GM19463 (cell line): ENCODE results near the gene KIF26A.

Experiments used
- ATAC-seq: cut with Tn5 transposase; IDR thresholded peaks from one replicate; pipeline ENCODE4 v1.9.1; 2021; ENCODE audit warnings: mild to moderate bottlenecking, moderate library complexity; ENCODE audit not compliant: unreplicated experiment

The KIF26A gene

GRCh38 chr14:104112113-104112505 lies 26.3 kb upstream of the KIF26A start:
- ATAC-seq, result no peak

DNA sequence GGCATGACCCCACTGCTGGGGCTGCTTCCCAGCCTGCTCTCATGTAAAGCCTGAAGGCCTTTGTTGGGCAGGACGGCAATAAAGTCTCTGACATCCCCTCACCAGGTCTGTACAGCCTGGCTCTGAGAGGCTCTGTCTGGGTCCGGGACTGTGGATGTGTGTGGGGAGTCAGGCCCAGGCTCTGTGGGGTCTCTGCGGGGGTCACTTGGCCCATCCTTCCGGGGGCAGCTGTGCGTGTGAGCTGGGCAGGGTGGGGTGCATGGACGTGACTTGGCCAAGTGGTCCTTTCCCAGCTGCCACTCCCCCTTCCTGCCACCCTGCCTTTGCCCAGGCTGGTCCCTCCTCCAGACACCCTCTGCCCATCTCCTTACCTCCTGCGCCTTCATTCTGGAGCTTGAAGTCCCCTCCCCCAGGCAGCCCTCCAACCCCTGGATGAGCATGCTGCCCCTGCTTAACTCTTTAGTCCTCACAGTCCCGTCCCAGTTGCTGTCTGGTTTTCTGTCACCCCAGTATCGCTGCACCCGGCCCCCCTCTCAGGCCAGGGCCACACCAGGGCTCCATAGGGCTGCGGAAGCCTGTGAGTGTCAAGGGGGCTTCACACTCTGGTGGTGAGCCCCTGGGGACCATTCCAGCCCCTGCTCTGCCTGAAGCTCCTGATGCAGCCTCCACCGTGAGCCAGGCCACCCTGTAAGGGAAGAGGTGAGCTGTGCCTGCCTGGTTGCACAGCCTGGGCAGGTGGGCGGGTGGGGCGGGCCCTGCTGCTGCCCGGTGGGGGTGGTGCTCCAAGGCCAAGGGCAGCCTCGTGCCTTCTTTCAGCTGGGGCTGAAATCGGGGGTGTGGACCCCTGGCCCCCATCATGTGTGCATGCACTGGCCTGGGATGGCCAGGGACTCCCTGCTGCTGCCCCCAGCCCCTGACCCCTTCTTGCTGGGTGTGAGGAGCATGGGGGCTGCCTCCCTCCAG lies 25.5 kb upstream of the KIF26A start:
- ATAC-seq, result no peak

GRCh38 chr14:104113631-104114420 lies 24.6 kb upstream of the KIF26A start:
- no peak for ATAC-seq

- ATAC-seq, result no peak
Observed at GRCh38 chr14:104114421-104115130, 23.8 kb upstream of the KIF26A start.

GRCh38 chr14:104115131-104115600 lies 23.2 kb upstream of the KIF26A start:
- ATAC-seq, result no peak

DNA sequence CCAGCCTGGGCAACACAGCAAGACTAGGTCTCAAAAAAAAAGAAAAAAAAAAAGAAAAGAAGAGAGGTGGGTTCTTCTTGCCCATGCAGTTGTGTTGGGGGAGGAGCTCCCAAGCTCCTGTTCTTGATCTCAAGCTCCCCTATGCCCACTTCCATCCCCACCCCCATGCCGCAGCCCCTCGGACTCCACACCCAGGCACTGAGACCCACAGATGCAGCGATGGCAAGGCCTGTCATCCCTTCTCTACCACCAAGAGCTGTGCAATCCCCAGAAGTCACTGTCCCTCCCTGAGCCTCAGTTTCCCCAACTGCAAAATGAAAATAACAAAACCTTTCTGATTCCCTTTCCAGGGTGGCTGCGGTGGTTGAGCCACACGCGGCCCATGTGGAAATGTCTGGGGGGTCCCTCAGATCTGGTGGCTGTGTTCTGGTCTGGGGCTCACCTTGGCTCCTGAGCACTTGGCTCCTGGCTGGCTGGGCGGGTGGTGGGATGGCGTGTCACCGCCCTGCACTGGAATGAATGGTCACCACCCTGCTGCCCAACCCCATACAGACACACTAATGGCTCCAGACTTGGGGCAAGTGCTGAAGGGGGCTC lies 22.6 kb upstream of the KIF26A start:
- no peak for ATAC-seq

DNA sequence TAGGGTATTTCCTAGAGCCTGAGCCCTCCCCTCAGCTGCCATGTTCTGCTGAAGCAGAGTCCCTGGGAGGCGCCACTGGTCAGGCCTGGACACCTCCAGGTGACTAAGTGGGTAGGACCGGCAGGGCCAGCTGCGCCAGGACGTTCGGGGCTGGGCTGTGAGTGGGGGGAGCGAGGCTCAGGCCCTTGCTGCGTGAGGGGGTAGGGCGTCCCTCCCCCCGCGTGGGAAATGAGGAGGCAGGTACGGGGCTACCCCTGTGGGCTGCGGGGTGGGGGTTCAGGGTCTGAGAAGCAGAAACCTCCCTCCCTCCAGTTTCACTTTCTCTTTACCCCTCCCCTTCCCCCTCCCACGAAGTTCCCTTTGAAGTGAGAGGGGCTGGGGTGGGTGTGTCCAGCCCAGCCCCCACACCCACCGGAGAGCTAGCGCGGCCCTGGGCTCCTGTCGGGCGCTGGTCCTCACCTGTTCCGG lies 22.1 kb upstream of the KIF26A start:
- no peak for ATAC-seq

DNA sequence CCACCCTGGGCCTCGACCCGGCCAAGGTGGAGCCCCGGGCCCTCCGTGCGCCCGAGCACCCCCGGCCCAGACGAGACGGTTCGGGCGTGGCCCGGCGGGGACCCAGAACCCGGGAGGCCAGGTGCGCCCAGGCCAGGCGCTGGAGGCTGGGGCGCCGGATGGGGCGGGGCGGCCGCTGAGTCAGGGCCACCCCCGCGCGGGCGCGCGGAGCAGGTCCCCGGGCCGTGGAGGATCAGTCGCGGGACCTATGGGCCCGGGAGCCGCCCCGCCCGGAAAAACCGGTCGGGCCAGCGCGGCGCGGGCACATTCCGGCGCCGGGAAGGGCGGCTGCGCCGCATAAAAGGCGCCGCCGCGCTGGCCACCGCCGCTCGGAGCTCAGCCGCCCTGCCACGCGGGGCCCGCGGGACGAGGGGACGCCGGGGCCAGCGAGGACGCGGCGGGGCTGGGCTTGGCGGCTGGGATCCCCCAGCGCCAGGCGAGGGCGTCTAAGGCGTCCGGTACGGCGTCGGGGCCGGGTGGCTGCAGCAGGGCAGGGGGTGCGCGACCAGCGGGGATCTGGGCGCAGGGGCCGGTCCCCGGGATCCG lies 21.5 kb upstream of the KIF26A start:
- ATAC-seq, result no peak

DNA sequence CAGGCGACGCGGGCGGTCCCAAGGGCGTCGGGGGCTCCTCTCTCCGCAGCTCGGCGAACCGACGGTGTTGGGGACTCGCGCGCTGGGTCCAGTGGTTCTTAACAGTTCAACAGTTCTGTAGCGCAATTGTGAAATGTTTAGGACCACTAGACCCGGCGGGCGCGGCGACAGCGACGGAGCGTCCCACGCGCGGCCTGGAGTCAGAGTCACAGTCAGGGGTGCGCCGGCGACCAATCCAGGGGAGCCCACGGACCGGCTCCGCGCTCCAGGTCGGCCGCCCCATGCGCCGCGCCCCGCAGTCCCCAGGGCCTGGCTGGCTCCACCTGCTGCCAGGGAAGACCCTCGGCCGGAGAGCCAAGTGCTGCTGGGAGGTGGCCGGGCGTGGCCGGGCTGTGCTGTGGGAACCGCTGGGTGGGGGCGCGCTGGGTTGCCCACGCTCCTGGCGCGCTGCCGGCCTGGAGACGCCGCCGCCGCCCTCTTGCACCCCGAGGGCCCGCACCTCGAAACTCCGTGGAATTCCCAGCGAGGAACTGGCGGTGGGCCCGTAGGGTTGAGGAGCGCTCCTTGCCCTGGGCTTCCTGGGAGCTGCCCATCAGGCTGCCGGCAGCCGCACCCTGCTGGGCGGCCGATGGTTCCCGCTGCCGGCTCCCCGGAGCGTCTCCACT lies 20.9 kb upstream of the KIF26A start:
- no peak for ATAC-seq

DNA sequence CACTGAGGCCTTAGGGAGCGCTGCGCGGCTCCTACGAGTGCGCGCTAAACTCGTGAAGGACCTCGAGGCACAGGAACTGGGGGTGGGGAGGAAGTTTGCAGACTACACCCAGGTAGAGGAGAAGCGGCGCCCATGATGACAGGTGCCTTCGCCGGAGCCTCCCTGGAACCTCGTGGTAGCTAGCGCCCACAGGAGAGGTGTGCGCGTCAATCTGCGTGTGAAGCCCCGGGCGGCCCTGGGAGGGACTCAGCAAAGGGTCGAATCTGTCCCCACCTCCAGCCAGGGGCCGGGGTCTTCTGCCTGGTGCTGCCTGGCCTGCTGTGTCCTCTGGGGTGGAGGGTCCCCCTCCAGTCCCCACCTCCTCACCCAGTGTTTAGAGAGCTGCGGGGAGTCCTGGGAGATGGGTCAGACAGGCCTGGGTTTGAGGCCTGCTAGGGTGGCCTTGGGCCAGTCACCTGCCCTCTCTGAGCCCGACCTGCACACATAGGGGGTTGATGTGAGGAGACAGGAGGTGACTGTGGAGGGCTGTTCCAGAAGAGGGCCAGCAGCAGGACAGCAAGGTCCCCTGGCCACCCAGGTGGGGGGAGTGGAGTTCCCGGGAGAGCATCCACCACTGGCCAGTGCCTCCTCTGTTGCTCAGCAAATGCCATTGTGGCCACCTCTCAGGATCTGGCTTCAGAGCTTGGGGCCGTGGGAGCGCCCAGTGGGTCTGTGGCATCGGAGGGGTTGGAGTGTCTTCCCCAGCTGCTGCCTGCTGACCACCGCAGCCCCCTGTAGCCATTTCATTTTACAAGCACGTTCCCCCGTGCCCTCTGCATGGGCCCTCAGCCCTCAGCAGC lies 20.2 kb upstream of the KIF26A start:
- no peak for ATAC-seq

GRCh38 chr14:104119119-104119487 lies 19.3 kb upstream of the KIF26A start:
- ATAC-seq, result no peak

- no peak for ATAC-seq
Observed at GRCh38 chr14:104119488-104120251, 18.7 kb upstream of the KIF26A start.

DNA sequence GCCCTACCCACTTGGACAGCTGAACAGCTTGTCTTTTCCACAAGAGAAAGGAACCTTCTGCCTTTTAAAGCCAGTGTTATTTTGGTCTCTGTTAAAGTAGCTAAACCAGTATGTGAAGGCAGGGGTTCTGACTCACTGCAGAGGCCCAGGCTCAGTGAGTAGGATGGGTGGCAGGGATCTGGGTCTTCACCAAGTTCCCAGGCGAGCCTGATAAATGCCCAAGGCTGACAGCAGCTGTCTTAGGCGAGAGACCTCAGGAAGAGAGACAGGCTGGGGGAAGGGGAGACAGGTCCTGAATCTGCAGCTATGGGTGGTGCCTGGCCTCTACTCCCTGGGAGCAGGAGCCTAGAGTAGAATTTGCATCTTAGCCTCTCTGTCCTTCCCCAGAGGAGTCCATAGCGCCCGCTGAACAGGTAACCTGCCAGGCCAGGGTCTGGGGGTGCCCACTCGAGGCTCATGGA lies 18.1 kb upstream of the KIF26A start:
- no peak for ATAC-seq

- ATAC-seq, result no peak
Observed at GRCh38 chr14:104121142-104121541, 17.2 kb upstream of the KIF26A start.

DNA sequence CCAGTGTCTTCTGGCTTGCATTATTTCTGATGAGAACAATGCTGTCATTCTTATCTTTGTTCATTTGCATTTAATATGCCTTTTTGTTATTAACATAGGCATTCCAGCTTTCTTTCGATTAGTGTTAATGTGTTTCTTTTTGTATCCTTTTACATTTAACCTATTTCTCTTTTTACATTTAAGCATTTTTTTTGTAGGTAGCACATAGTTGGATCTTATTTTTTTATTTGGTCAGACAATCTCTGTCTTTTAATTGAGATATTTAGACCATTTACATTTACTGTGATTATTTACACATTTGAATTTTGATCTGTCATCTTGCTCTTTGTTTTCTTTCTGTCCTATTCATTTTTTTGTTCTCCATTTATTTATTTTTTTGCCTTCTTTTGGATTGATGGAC lies 14.5 kb upstream of the KIF26A start:
- ATAC-seq, result no peak

DNA sequence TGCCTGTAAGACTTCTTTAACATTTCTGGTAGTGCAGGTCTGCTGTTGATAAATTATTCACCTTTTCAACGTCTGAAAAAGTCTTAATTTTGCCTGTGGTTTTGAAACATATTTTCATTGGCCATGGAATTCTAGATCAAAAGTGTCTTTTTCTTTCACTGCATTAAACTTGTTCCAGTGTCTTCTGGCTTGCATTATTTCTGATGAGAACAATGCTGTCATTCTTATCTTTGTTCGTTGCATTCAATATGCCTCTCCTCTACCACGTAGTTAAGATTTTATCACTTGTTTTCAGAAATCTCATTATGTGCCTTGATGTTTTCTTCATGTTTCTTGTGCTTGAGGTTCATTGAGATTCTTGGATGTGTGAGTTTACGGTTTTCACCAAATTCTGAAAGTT lies 13.4 kb upstream of the KIF26A start:
- ATAC-seq, result no peak

- no peak for ATAC-seq
Observed at GRCh38 chr14:104126753-104127152, 11.6 kb upstream of the KIF26A start.

DNA sequence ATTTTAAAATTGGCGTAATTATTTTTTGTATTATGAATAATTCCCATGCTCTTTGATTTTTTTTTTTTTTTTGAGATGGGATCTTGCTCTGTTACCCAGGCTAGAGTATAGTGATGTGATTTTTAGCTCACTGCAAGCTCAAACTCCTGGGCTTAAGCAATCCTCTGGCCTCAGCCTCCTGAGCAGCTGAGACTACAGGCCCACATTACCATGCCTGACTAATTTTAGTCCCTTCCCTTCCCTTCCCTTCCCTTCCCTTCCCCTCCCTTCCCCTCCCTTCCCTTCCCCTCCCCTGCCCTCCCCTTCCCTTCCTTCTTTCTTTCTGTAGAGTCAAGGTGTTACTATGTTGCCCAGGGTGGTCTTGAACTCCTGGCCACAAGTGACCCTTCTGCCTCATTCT lies 9.4 kb upstream of the KIF26A start:
- ATAC-seq, result no peak
